Measurements from ENCODE around the gene PEPD.

PEPD gene

DNA sequence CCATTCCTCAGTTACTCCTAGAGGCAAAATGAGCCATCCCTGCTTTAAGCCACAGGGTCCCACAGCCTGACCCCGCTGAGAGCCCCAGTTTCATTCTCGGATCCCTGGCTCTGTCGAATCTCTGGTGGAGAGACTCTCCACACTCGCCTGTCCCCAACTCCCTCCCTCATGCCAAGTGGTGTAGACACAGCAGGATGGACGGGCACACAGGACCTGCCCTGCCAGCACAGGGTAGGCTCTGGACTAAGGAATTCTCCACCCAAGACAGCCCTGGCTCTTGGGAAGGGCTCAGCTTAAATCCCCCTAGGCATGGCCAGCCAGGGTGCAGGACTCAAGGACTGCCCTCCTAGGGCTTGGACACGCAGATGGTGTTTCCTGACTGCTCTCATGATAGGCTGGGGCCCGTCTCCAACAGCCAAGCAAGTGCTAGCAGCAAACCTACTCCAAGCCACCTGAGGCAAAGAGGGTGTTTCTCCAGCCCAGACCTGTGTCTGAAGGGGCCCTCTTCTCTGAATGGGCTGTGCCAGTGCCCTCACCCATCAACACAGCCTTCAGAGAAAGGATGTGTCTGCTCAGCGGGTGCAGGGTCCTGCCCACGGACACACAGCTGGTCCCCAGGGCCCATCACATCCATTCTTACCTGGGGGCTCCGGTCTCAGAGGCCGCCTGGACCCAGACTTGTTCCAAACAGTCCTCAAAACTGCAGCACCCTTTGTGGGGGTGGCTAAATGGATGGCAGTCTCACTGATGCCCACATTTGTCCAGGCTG lies 65.3 kb downstream of the PEPD start:
- no peak for DNase-seq

GRCh38 chr19:33453265-33453664 lies 68.3 kb downstream of the PEPD start:
- DNase-seq, result no peak

GRCh38 chr19:33450689-33451088 lies 70.9 kb downstream of the PEPD start:
- DNase-seq, result no peak

GRCh38 chr19:33449799-33450198 lies 71.8 kb downstream of the PEPD start:
- no peak for DNase-seq

- no peak for DNase-seq
These were observed 73.5 kb downstream of the PEPD start for GRCh38 chr19:33448159-33448516.

- DNase-seq, result no peak
These were observed 74.0 kb downstream of the PEPD start for GRCh38 chr19:33447336-33448158.

DNA sequence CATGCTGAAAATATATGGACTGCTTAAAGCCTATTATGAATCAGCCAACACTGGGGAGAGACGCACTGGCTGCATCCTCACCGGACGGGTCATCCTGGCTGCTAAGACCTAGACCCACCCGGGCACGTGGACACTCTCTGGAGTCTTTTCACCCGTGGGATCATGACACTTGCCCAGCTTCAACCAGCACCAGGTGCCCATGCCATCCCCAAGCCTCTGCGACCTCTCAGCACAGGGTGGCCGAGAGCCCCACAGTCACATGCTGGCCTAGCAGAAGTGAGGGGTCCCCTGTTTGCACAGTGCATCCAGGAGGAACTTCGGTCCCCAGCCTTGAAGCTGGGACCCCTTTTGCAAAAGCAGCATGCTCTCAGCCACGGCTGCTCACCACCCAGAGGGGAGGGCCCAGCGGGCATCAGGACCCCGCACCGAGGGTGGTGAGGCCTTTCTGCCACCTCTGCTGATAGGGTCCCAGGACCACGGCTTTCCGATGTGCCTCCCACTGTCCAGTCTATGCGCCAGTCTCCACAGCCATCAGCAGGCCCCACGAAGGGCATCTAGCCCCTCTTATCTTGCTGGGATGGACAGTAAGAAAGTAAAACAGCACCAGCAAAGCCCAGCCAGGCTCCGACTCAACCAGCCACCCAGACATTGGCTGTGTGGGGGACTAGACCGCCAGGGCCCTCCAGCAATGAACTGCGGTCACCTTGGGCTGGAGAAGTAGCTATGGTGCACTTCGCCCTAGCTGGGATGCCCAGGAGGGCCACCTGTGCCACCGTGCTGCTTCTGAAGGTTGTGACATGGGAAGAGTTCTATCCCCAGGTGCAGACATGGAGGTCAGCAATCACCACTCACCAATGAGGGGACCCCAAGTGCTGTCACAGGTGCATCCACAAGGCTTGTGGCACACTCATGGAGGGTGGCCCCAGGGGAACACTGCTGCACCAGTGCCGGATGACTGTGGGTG lies 75.0 kb downstream of the PEPD start:
- DNase-seq, result no peak

- DNase-seq, result no peak
These were observed 75.9 kb downstream of the PEPD start for GRCh38 chr19:33445442-33446329.

GRCh38 chr19:33444562-33445441 lies 76.8 kb downstream of the PEPD start:
- no peak for DNase-seq

DNA sequence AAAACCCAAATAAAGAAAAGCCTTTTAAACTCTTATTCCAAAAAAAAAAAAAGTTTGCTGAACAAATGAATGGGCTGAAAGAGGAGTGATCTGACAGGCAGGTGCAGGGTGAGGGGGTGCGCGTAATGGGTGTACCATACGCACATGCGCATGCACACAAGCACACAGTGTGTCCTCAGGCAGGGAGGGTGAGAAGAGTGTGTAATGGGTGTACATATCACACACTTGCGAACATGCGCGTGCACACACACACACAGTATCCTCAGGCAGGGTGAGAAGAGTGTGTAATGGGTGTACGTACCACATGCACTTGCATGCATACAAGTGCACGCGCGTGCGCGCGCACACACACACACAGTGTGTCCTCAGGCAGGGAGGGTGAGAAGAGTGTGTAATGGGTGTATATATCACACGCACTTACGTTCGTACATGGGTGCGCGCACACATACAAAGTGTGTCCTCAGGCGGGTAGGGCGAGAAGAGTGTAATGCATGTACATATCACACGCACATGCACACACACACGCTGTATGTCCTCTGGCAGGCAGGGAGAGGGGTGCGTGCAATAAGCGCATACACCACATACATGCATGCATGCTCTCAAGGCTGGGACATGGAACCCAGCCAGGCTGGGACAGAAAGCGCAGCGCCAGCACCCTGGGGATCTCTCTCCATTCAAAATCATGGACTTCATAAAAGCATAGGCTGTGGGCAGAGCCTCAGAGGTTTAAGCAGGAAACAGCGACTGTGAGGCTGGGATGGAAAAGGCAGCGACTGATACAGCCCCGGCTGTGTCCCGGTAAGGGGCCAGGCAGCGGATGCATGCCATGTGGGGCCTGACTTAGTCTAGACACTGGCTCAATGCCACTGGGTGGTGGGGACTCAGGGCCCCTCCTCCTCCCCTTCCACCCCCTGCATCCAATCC lies 77.7 kb downstream of the PEPD start:
- no peak for DNase-seq

DNA sequence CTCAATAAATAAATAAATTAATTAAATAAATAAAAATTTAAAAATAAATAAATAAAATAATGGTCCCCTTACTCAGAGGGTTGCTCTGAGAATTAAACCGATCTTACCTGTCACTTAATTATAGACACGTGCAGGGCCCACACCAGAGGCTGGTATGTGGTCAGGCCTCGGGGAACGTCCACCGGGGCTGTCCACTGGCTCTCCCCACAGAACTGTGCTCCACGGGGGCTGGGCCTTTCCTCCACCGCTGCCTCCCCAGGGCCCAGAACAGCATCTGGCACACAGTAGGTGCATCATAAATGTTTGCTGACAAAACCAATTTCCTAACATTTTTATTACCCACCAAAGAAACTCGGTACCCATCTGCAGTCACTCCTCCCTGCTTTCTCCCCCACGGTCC lies 78.9 kb downstream of the PEPD start:
- DNase-seq, result no peak

- no peak for DNase-seq
These were observed 79.8 kb downstream of the PEPD start for GRCh38 chr19:33441828-33442227.

DNA sequence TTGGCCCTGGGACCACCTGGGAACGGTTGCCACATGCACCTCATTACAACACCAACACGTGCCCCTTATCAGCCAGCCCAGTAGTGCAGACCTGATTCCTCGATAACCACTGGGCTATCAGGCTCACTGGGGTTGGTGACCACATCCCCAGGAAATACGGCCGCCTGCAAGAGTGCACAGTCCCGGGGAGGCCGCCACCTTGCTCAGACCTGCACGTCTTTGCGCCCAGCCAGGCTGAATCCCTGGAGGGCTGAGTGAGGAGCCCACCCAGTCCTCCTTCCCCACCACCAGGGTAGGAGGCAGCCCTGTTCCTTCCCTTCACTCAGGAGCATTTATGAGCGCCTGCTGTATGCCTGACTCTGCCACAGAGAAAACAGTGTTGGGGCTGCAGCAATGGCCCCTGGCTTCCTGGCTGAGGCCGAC lies 80.3 kb downstream of the PEPD start:
- no peak for DNase-seq

GRCh38 chr19:33440682-33441081 lies 80.9 kb downstream of the PEPD start:
- DNase-seq, result peak; percentile 19

DNA sequence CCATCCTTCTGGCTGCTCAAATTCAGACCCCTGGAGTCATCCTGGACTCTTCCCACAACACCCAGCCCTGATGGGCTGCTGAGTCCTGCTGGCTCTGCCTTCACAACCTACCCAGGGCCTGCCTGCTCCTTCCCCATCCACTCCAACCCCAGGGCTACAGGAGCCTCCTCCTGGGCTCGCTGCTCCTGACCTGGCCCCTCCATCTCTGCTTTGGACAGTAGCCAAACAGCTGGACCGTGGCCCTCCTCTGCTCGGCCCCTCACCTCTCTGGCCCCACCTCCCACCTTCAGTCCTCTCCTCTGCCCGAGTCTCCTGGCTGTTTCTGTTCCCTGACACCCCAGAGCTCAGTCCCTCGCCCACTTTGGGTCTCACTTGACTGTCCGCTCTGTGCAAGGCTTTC lies 81.3 kb downstream of the PEPD start:
- DNase-seq, result no peak

DNA sequence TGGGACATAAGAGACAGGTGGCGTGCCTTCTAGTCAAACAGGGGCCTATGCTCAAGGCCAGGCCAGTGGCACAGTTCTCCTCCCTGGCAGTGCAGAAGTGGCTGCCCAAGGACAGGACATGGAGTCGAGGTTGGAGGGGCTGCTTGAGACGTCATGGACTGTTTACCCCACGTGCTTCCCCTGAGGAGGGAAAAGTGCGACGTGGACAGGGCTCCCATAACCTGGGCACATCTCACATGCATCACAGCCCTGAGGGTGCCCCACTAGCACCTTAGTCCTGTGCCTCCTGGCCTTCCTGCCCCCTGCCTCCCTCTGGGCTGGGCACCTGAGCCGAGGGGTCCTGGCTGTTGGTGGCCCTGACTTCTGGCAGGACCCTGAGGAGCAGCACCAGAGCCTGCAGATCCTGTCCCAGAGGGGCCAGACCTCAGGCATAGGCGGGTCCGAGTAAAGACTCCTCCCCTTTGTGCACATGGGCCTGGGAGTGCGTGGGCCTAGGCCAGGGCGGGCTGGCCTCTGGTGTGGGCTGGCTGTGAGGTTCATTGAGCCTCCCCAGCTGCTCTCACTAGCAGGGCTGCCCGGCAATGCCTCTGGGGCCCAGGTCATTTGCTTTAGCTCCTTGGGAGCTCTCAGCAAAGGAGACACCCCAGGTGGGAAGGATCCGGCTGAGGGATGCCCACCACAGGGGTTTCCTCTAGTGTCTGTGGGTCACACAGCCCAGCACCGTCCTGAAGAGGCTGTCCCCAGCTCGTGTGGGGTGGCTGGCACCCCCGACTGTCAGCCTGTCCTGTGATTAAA lies 82.4 kb downstream of the PEPD start:
- DNase-seq, result no peak

DNA sequence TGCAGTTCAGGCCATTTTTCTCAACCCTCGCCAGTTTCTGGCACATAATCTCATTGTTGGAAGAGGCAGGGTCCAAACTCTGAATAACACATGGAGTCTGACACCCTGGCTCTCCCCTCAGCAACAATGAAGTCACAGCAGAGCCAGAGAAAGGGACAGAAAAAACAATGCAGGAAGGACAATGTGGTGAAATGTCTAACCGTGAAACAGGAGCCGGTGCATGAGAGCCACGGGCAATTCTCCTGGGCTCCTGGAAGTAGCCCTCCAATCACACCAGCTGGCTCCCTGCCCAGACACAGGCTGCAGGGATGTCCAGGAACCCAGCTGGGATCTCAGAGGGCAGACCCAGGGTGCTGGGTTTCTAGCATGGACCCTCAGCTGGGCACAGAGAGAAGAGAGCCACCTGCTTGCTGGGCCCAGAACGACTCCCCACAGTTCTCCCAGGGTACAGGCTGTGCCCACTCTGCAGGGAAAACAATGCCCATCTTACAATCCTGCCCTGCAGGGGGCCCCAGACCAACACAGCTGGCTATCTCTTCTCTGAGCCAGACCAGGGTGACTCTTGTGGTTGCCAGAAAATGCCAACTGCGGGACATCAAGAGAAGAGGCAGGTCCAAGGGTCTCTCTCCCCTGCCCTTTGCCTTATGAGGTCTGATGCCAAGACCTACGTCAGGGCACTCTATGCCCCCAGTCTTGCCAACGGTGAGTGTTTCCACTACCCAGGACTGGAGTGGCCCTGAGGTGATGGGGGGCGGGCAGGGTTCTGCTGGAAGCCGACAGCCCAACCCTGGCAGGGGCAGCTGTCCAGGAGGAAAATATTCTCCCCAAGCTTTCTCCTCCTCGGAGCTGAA lies 83.5 kb downstream of the PEPD start:
- DNase-seq, result no peak

- DNase-seq, result no peak
These were observed 84.2 kb downstream of the PEPD start for GRCh38 chr19:33437393-33437820.
